ENCODE data around the gene TIMM17A.

Gene TIMM17A

GRCh38 chr1:201982623-201983379, 27.5 kb downstream of the TIMM17A start, which contains the start of gene RNPEP:
RNPEP (plus strand) TSS chr1:201982648; CDS start chr1:201982667, 19 bp downstream.
- CTCF ChIA-PET: no interaction called here
- TF ChIP-seq FOXA1 (IDR thresholded peaks at IDR 0.05) (no peak), ELF4 (IDR thresholded peaks at IDR 0.05) (no peak), TARDBP (IDR thresholded peaks at IDR 0.05) (no peak), SP1 (IDR thresholded peaks at IDR 0.05) (no peak), SUZ12 (IDR thresholded peaks at IDR 0.05) (no peak), ARNT (IDR thresholded peaks at IDR 0.05) (no peak), BHLHE40 (IDR thresholded peaks at IDR 0.05; ENCODE audit: borderline replicate concordance) (no peak), FOXK2 (IDR thresholded peaks at IDR 0.05) (no peak), PKNOX1 (IDR thresholded peaks at IDR 0.05) (no peak), ZNF384 (IDR thresholded peaks at IDR 0.05) (no peak), HDGF (IDR thresholded peaks at IDR 0.05; ENCODE audit: borderline replicate concordance) (no peak), L3MBTL2 (conservative IDR thresholded peaks at IDR 0.05) (no peak), FOXM1 (IDR thresholded peaks at IDR 0.05; ENCODE audit: borderline replicate concordance) (no peak; the same call in 1 of the 2 replicates), LEF1 (IDR thresholded peaks at IDR 0.05; ENCODE audit: borderline replicate concordance) (no peak), CTBP1 (IDR thresholded peaks at IDR 0.05; ENCODE audit: borderline replicate concordance) (no peak; the same call in 1 of the 2 replicates), NFRKB (IDR thresholded peaks at IDR 0.05) (no peak)
- DNase-seq (ENCODE audit: extremely low spot score): peak; percentile 83

GRCh38 chr1:201983380-201983805, 28.1 kb downstream of the TIMM17A start:
- TF ChIP-seq TARDBP (IDR thresholded peaks at IDR 0.05) (no peak), L3MBTL2 (conservative IDR thresholded peaks at IDR 0.05) (no peak), PKNOX1 (IDR thresholded peaks at IDR 0.05) (no peak), ELF4 (IDR thresholded peaks at IDR 0.05) (no peak), ARNT (IDR thresholded peaks at IDR 0.05) (no peak), SUZ12 (IDR thresholded peaks at IDR 0.05) (no peak), FOXM1 (IDR thresholded peaks at IDR 0.05; ENCODE audit: borderline replicate concordance) (no peak), ZNF384 (IDR thresholded peaks at IDR 0.05) (no peak), NFRKB (IDR thresholded peaks at IDR 0.05) (no peak), HDGF (IDR thresholded peaks at IDR 0.05; ENCODE audit: borderline replicate concordance) (no peak), CTBP1 (IDR thresholded peaks at IDR 0.05; ENCODE audit: borderline replicate concordance) (no peak), BHLHE40 (IDR thresholded peaks at IDR 0.05; ENCODE audit: borderline replicate concordance) (no peak), SP1 (IDR thresholded peaks at IDR 0.05) (no peak)
- ChIA-PET CTCF (no interaction called here), POLR2A (interaction anchor here (1.0 to 1.7 kb wide), 6 partner anchors 10 to 115 kb away, joined by 3 to 7 read pairs (median 4); partner anchors contain the start of genes LMOD1 and TIMM17A)
- no peak for DNase-seq (ENCODE audit: extremely low spot score)

More at GRCh38 chr1:201982623-201983379, 27.5 kb downstream of the TIMM17A start, which contains the start of gene RNPEP:
- POLR2A ChIA-PET: interaction anchor here (1.0 to 1.7 kb wide), 8 partner anchors 9 to 153 kb away, joined by 3 to 7 read pairs (median 4); partner anchors contain the start of genes LMOD1 and TIMM17A

GRCh38 chr1:201984446-201984845, 29.1 kb downstream of the TIMM17A start:
- ChIA-PET POLR2A (no interaction called here), CTCF (interaction anchor here (0.6 kb wide), 1 partner anchor 554 kb away, joined by 4 read pairs; no protein-coding TSS in a partner anchor)
- DNase-seq (ENCODE audit: extremely low spot score): no peak
- TF ChIP-seq L3MBTL2 (conservative IDR thresholded peaks at IDR 0.05) (no peak), ELF4 (IDR thresholded peaks at IDR 0.05) (no peak), FOXK2 (IDR thresholded peaks at IDR 0.05) (no peak), TARDBP (IDR thresholded peaks at IDR 0.05) (no peak), NFRKB (IDR thresholded peaks at IDR 0.05) (no peak), BHLHE40 (IDR thresholded peaks at IDR 0.05; ENCODE audit: borderline replicate concordance) (no peak), FOXM1 (IDR thresholded peaks at IDR 0.05; ENCODE audit: borderline replicate concordance) (no peak), PKNOX1 (IDR thresholded peaks at IDR 0.05) (no peak), SUZ12 (IDR thresholded peaks at IDR 0.05) (no peak), HDGF (IDR thresholded peaks at IDR 0.05; ENCODE audit: borderline replicate concordance) (no peak), FOXA1 (IDR thresholded peaks at IDR 0.05) (no peak)

- TF ChIP-seq L3MBTL2 (conservative IDR thresholded peaks at IDR 0.05) (no peak), ELF4 (IDR thresholded peaks at IDR 0.05) (no peak), ARNT (IDR thresholded peaks at IDR 0.05) (no peak)
- ChIA-PET POLR2A (no interaction called here), CTCF (interaction anchor here (0.9 kb wide), 1 partner anchor 14 kb away, joined by 3 read pairs; no protein-coding TSS in a partner anchor)
- DNase-seq (ENCODE audit: extremely low spot score): no peak
Observed at GRCh38 chr1:201985355-201985754, 30.1 kb downstream of the TIMM17A start.

GRCh38 chr1:201988601-201989000, 33.3 kb downstream of the TIMM17A start:
- ChIA-PET POLR2A (no interaction called here), CTCF (interaction anchor here (2.1 kb wide), 1 partner anchor 12 kb away, joined by 10 read pairs; no protein-coding TSS in a partner anchor)
- DNase-seq (ENCODE audit: extremely low spot score): no peak
- no peak for TF ChIP-seq ARNT (IDR thresholded peaks at IDR 0.05)
- no peak for TF ChIP-seq HDGF (IDR thresholded peaks at IDR 0.05; ENCODE audit: borderline replicate concordance)
- no peak for TF ChIP-seq SUZ12 (IDR thresholded peaks at IDR 0.05)
- no peak for TF ChIP-seq FOXA1 (IDR thresholded peaks at IDR 0.05)
- no peak for TF ChIP-seq LEF1 (IDR thresholded peaks at IDR 0.05; ENCODE audit: borderline replicate concordance)
- TF ChIP-seq NFRKB (IDR thresholded peaks at IDR 0.05): no peak

Data from HEK293T (cell line).